HS-27A (cell line): Measurements from ENCODE around the gene MAGEC2.

ENCODE experiments used
- DNase-seq: peaks from one replicate; pipeline ENCODE4 v3.0.0-alpha.2; 2012; ENCODE audit warnings: low read depth, missing footprints

Gene MAGEC2

GRCh38 chrX:142204522-142205433 is at the start of gene MAGEC2:
MAGEC2 (minus strand) TSS chrX:142205290; CDS start chrX:142203987, 1,303 bp downstream.
- DNase-seq: peak; percentile 23

GRCh38 chrX:142251680-142252079 is 46.6 kb upstream of the MAGEC2 start:
- DNase-seq: no peak

- DNase-seq: no peak
Observed at GRCh38 chrX:142251202-142251601, 46.1 kb upstream of the MAGEC2 start.

GRCh38 chrX:142250502-142250901 is 45.4 kb upstream of the MAGEC2 start:
- no peak for DNase-seq

GRCh38 chrX:142249721-142250120 is 44.6 kb upstream of the MAGEC2 start:
- DNase-seq: no peak

- DNase-seq: no peak
Observed at GRCh38 chrX:142244568-142244967, 39.5 kb upstream of the MAGEC2 start.

- no peak for DNase-seq
Observed at GRCh38 chrX:142238536-142238935, 33.4 kb upstream of the MAGEC2 start.

- no peak for DNase-seq
Observed at GRCh38 chrX:142233400-142233799, 28.3 kb upstream of the MAGEC2 start.

GRCh38 chrX:142214081-142214480 is 9.0 kb upstream of the MAGEC2 start:
- no peak for DNase-seq

- no peak for DNase-seq
Observed at GRCh38 chrX:142201113-142201512, 4.0 kb downstream of the MAGEC2 start.

- no peak for DNase-seq
Observed at GRCh38 chrX:142186103-142186502, 19.0 kb downstream of the MAGEC2 start.

- no peak for DNase-seq
Observed at GRCh38 chrX:142184756-142185602, 20.1 kb downstream of the MAGEC2 start.

- no peak for DNase-seq
Observed at GRCh38 chrX:142156567-142156966, 48.5 kb downstream of the MAGEC2 start.
